MM.1S (cell line): ENCODE measurements around the gene F2.

Source experiments
- CTCF ChIP-seq: fragments of 300-600 bp; sonication (generic); IDR thresholded peaks from 2 replicates; pipeline ENCODE4 v1.5.1; 2016; ENCODE audit warnings: antibody characterized with exemption, low read length, mixed read lengths
- EZH2 ChIP-seq: fragments of 300-600 bp; sonication (generic); optimal IDR thresholded peaks from 2 replicates; pipeline ENCODE3; 2017; ENCODE audit warnings: low read depth, mild to moderate bottlenecking, antibody characterized with exemption, low read length, mixed read lengths
- EZH2phosphoT487 ChIP-seq: fragments of 300-600 bp; sonication (generic); IDR thresholded peaks from 2 replicates; pipeline ENCODE4 v1.6.1; 2018; ENCODE audit warnings: antibody characterized with exemption, low read length

GRCh38 chr11:46743043-46743442 lies 24.0 kb downstream of the F2 start:
- no peak for TF ChIP-seq CTCF
- no peak for TF ChIP-seq EZH2
- no peak for TF ChIP-seq EZH2phosphoT487
